AG09309 (cell line): Measurements from ENCODE around the gene BHLHA15.

ENCODE experiments used
- DNase-seq: peaks from one replicate; pipeline ENCODE4 v3.0.0-alpha.2; 2010; ENCODE audit warnings: low read depth
- H3K4me3 ChIP-seq: 2 replicates; pipeline ENCODE4 v1.5.1; 2011; ENCODE audit warnings: mild to moderate bottlenecking, low read depth, low read length, moderate library complexity; ENCODE audit not compliant: control insufficient read depth
- TF ChIP-seq, protein P1 (sequence below): IDR thresholded peaks from 2 replicates; pipeline ENCODE4 v1.5.1; 2011; ENCODE audit warnings: mild to moderate bottlenecking, low read depth, low read length, inconsistent platforms; ENCODE audit not compliant: insufficient read depth, control insufficient read depth; ENCODE audit errors: missing control alignments

Gene BHLHA15

GRCh38 chr7:98203261-98203963 is 7.8 kb upstream of the BHLHA15 start:
- no peak overlapping the region for H3K4me3 ChIP-seq
- no peak for DNase-seq
- TF ChIP-seq, protein P1, sequence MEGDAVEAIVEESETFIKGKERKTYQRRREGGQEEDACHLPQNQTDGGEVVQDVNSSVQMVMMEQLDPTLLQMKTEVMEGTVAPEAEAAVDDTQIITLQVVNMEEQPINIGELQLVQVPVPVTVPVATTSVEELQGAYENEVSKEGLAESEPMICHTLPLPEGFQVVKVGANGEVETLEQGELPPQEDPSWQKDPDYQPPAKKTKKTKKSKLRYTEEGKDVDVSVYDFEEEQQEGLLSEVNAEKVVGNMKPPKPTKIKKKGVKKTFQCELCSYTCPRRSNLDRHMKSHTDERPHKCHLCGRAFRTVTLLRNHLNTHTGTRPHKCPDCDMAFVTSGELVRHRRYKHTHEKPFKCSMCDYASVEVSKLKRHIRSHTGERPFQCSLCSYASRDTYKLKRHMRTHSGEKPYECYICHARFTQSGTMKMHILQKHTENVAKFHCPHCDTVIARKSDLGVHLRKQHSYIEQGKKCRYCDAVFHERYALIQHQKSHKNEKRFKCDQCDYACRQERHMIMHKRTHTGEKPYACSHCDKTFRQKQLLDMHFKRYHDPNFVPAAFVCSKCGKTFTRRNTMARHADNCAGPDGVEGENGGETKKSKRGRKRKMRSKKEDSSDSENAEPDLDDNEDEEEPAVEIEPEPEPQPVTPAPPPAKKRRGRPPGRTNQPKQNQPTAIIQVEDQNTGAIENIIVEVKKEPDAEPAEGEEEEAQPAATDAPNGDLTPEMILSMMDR, result no peak

DNA sequence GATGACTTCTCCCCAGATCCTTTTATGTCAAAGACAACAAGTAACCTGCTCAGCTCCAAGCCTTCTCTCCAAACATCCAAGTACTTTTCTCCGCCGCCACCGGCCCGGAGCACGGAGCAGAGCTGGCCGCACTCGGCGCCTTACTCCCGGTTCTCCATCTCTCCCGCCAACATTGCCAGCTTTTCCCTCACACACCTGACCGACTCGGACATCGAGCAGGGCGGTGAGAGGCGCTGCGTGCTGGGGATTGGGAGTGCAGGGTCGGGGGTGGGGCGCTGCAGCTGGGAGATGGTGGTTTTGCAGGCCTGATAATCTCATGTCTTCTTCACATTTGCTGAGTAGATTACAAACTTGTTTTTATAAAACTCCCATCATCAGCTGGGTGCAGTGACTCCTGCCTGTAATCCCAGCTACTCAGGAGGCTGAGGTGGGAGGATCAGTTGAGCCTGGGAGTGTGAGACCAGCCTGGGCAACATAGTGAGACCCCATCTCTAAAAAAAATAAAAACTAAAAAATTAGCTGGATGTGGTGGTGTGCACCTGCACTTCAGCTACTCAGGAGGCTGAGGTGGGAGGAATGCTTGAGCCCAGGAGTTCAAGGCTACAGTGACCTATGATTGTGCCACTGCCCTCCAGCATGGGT is 7.2 kb upstream of the BHLHA15 start:
- DNase-seq, result no peak
- TF ChIP-seq, protein P1, result no peak
- no peak overlapping the region for H3K4me3 ChIP-seq

- TF ChIP-seq, protein P1, result no peak
- DNase-seq, result no peak
- no peak overlapping the region for H3K4me3 ChIP-seq
These were observed 6.6 kb upstream of the BHLHA15 start for GRCh38 chr7:98204670-98205069.

DNA sequence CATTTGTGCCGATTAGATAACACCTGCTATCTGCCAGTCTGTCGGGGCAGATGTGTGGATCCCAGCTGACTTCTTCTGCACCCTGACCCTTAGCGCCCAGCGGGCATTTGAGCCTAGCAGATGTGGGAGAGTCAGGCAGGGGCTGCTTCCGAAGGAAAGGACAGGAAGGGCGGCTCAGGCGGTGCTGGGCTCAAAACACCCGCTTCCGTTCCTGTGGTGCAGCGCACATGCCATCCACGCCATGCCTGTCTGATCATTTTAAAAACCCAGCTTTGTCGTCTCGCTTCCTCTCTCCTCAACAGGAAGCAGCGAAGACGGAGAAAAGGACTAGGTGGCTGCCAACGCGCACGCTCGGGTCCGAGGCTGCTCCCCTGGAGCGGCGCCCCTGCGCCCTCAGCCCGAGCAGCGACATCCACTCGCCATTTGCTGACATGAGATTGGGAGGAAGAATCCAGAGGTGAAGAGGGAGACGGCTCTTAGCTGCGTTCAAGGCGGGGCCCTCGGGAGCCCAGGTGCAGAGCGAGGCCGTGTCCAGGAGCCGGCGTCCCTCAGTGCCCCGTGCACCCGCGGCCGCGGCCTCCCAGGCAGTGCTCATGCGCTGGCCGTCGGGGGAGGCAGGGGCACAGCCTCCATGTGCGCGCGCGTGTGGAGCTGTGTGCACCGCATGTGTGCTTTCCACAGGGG is 5.9 kb upstream of the BHLHA15 start:
- TF ChIP-seq, protein P1, result no peak
- DNase-seq, result no peak
- H3K4me3 ChIP-seq, result no peak overlapping the region

- no peak overlapping the region for H3K4me3 ChIP-seq
- no peak for DNase-seq
- TF ChIP-seq, protein P1, result no peak
These were observed 4.5 kb upstream of the BHLHA15 start for GRCh38 chr7:98206451-98207330.

DNA sequence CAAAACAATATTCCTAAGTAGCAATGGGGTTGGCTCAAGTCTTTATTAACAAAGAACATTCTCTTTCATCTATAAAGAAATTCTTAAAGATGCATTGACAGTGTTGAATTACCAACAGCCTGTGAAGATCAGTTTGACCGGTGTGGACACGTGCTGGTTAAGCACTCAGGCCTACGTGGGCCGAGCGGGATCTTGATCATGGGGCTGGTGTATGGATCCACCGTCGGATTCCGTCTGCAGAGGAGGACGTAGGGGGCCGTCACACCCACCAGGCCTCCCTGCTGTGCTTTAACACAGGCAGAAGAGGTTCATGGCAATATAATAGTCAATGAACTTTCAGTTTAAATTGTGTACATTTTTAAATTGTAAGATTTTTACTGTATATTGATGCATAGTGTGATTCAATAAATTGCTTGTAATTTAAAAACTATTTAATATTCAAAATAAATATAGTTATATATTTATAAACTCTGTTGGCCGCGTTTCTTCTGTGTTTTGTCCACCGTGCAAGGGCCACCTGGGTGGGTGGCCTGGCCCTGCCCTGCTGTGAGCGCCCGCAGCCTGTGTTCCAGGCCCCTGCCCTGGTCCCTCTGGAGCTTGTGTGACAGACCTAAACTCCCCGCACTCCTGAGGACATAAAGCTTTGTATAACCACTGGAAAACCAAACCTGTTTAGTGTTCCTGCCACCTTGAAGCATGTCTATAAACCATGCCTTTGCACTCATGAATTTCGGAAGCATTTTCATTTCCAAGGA is 1.9 kb upstream of the BHLHA15 start:
- TF ChIP-seq, protein P1, result no peak
- no peak overlapping the region for H3K4me3 ChIP-seq
- no peak for DNase-seq
